HepG2 (cell line): ENCODE measurements around the gene SNX30. TPM values are rescaled to one million over a fixed set of nuclear protein-coding genes. Genes with fewer than 3 reads are reported as not detected.

Experiments used
- ATAC-seq: fragments of 200-7000 bp; cut with Tn5 transposase; 3 replicates; pipeline ENCODE4 v1.9.1; 2020; ENCODE audit warnings: mild to moderate bottlenecking, moderate library complexity
- BruUV-seq: library from RNA; stranded (reverse); fragments of 400-500 nt; replicated peaks from 2 replicates; lab custom pipeline; 2021; lab: Mats Ljungman, UMichigan
- CTCF ChIA-PET: fragments of 300-600 bp; formaldehyde crosslinking; extraction: SDS; loops from one replicate; lab custom pipeline; 2021; ENCODE audit warnings: low total read pairs, inconsistent platforms, low intra/inter-chr PET ratio; lab: Yijun Ruan, JAX
- POLR2A ChIA-PET: fragments of 350-600 bp; sonication (Branson Sonifier 250); formaldehyde crosslinking; loops from one replicate; lab custom pipeline; 2020; ENCODE audit warnings: antibody characterized with exemption, inconsistent platforms; lab: Yijun Ruan, JAX
- DNase-seq: peaks from one replicate; pipeline ENCODE4 v3.0.0-alpha.2; 2015; ENCODE audit warnings: low spot score
- FAIRE-seq: peaks from 3 replicates; lab custom pipeline; 2011; peaks lifted over from hg19 to GRCh38; lab: Jason Lieb, UNC
- H2AFZ ChIP-seq: one replicate; pipeline ENCODE4 v1.6.1; 2011; ENCODE audit warnings: low read length, inconsistent platforms
- H3K27ac ChIP-seq: fragments of 300-600 bp; 3 replicates; pipeline ENCODE4 v1.8.0; 2011; ENCODE audit warnings: mixed run types, mild to moderate bottlenecking, mixed read lengths, low read length, inconsistent platforms; ENCODE audit not compliant: insufficient read depth; ENCODE audit errors: extremely low read length
- H3K27me3 ChIP-seq, 2 experiments: fragments of 200-600 bp in 1 of 2; 2 replicates in 1 of 2; 3 replicates in 1 of 2; pipeline versions ENCODE4 v1.6.0 to v1.8.0; 2011; ENCODE audit warnings: low read length in 2 of 2, mild to moderate bottlenecking in 2 of 2, moderate library complexity in 2 of 2, inconsistent platforms in 1 of 2; ENCODE audit not compliant: insufficient read depth in 2 of 2, control insufficient read depth in 1 of 2
- H3K36me3 ChIP-seq, 2 experiments: fragments of 200-600 bp in 1 of 2; replicated peaks in 1 of 2; 2 replicates in 1 of 2; 3 replicates in 1 of 2; pipeline versions ENCODE4 v1.5.1 to v1.8.0; 2011; ENCODE audit warnings: low read length in 2 of 2, inconsistent platforms in 1 of 2; ENCODE audit not compliant: insufficient read depth in 2 of 2, control insufficient read depth in 1 of 2
- H3K4me1 ChIP-seq: 2 replicates; pipeline ENCODE4 v1.5.1; 2012; ENCODE audit warnings: low read length, inconsistent platforms; ENCODE audit not compliant: insufficient read depth
- H3K4me2 ChIP-seq: 2 replicates; pipeline ENCODE4 v1.6.0; 2011; ENCODE audit warnings: low read depth, low read length, inconsistent platforms
- H3K4me3 ChIP-seq, 3 experiments: fragments of 200-600 bp in 1 of 3; sonication (generic), shearing (Covaris generic) in 1 of 3; replicated peaks in 1 of 3; 2 replicates each; pipeline ENCODE4 v1.5.1; 2011 to 2016; ENCODE audit warnings: low read length in 3 of 3, inconsistent platforms in 2 of 3, low read depth in 2 of 3, mild to moderate bottlenecking in 2 of 3, control low read depth in 1 of 3, mixed read lengths in 1 of 3; ENCODE audit not compliant: insufficient read depth in 1 of 3
- H3K79me2 ChIP-seq: one replicate; pipeline ENCODE4 v1.6.1; 2011; ENCODE audit warnings: low read length, inconsistent platforms; ENCODE audit not compliant: insufficient read depth
- H3K9ac ChIP-seq: 2 replicates; pipeline ENCODE4 v1.6.0; 2011; ENCODE audit warnings: mild to moderate bottlenecking, low read depth, low read length, inconsistent platforms; ENCODE audit not compliant: insufficient read depth
- H3K9me3 ChIP-seq: 2 replicates; pipeline ENCODE4 v1.5.1; 2012; ENCODE audit warnings: mild to moderate bottlenecking, low read length
- H4K20me1 ChIP-seq: 2 replicates; pipeline ENCODE4 v1.6.0; 2011; ENCODE audit warnings: inconsistent platforms, mild to moderate bottlenecking, low read length, moderate library complexity; ENCODE audit not compliant: insufficient read depth
- AKNA ChIP-seq: sonication (generic); formaldehyde crosslinking; IDR thresholded peaks from 2 replicates; pipeline ENCODE4 v1.4.0; 2020; ENCODE audit warnings: missing genetic modification reagents, borderline replicate concordance
- BRCA1 ChIP-seq: sonication (generic); formaldehyde crosslinking; IDR thresholded peaks from 2 replicates; pipeline ENCODE4 v1.4.0; 2020; ENCODE audit warnings: missing genetic modification reagents
- CBX1 ChIP-seq: IDR thresholded peaks from one replicate; pipeline ENCODE4 v1.6.1; 2016; ENCODE audit warnings: antibody characterized with exemption, low read depth
- EED ChIP-seq: sonication (generic); formaldehyde crosslinking; IDR thresholded peaks from 2 replicates; pipeline ENCODE4 v1.5.0; 2020; ENCODE audit warnings: mild to moderate bottlenecking, missing genetic modification reagents
- HOXA5 ChIP-seq: sonication (generic); formaldehyde crosslinking; IDR thresholded peaks from 2 replicates; pipeline ENCODE4 v1.4.0; 2020; ENCODE audit warnings: missing genetic modification reagents
- KDM4B ChIP-seq: sonication (generic); formaldehyde crosslinking; IDR thresholded peaks from 2 replicates; pipeline ENCODE4 v1.4.0; 2020; ENCODE audit warnings: missing genetic modification reagents
- KMT2A ChIP-seq: sonication (generic); formaldehyde crosslinking; IDR thresholded peaks from 2 replicates; pipeline ENCODE4 v1.4.0; 2020; ENCODE audit warnings: missing genetic modification reagents
- NR2F1 ChIP-seq, 2 experiments: fragments of 450-650 bp in 1 of 2; formaldehyde crosslinking in 1 of 2; IDR thresholded peaks; 2 replicates each; pipeline versions ENCODE4 v1.5.0 to v1.6.1; 2016 to 2020; ENCODE audit warnings: mild to moderate bottlenecking in 1 of 2, missing compliant biosample characterization in 1 of 2, missing genetic modification reagents in 1 of 2, moderate library complexity in 1 of 2
- POGK ChIP-seq: sonication (generic); formaldehyde crosslinking; conservative IDR thresholded peaks from 2 replicates; pipeline ENCODE4 v1.8.0; 2022; ENCODE audit warnings: mild to moderate bottlenecking, moderate library complexity, missing genetic modification reagents
- PPARG ChIP-seq: conservative IDR thresholded peaks from 2 replicates; pipeline ENCODE4 v1.6.1; 2016; ENCODE audit warnings: missing biosample characterization, missing genetic modification reagents
- RAD21 ChIP-seq: fragments of 450-650 bp; formaldehyde crosslinking; IDR thresholded peaks from 2 replicates; pipeline ENCODE4 v1.5.0; 2020; ENCODE audit warnings: mild to moderate bottlenecking
- ZFP1 ChIP-seq: IDR thresholded peaks from 2 replicates; pipeline ENCODE4 v1.6.1; 2016
- ZFP41 ChIP-seq: sonication (generic); formaldehyde crosslinking; IDR thresholded peaks from 2 replicates; pipeline ENCODE4 v1.4.0; 2020; ENCODE audit warnings: mild to moderate bottlenecking, missing genetic modification reagents, borderline replicate concordance
- ZNF225 ChIP-seq: sonication (generic); formaldehyde crosslinking; IDR thresholded peaks from 2 replicates; pipeline ENCODE4 v1.4.0; 2020; ENCODE audit warnings: mild to moderate bottlenecking, missing genetic modification reagents
- ZNF234 ChIP-seq: sonication (generic); formaldehyde crosslinking; conservative IDR thresholded peaks from 2 replicates; pipeline ENCODE4 v1.5.1; 2020; ENCODE audit warnings: mild to moderate bottlenecking, missing genetic modification reagents
- ZNF737 ChIP-seq: sonication (generic); formaldehyde crosslinking; IDR thresholded peaks from 2 replicates; pipeline ENCODE4 v1.5.0; 2020; ENCODE audit warnings: missing genetic modification reagents, mild to moderate bottlenecking, borderline replicate concordance
- ZZZ3 ChIP-seq: sonication (generic); formaldehyde crosslinking; IDR thresholded peaks from 2 replicates; pipeline ENCODE4 v1.4.0; 2020; ENCODE audit warnings: missing genetic modification reagents, mild to moderate bottlenecking, borderline replicate concordance
- WGBS: methylation state at CpG from one replicate; pipeline ENCODE4 v1.1.6; 2017; ENCODE audit warnings: low lambda C conversion rate; 5-methylcytosine and 5-hydroxymethylcytosine counted together
- in situ Hi-C: cut with HindIII; loops from 2 replicates; pipeline ENCODE4 v1.10.0; 2017; ENCODE audit warnings: low pct_unique_long_range_greater_than_20kb; ENCODE audit not compliant: extremely low pct_ligation_motif_present
- intact Hi-C: fragments of 100-400 bp; cut with micrococcal nuclease; formaldehyde crosslinking; loops from one replicate; pipeline ENCODE4 v1.10.0; 2022; ENCODE audit not compliant: unreplicated experiment
- polyA plus RNA-seq, 8 experiments: library from polyadenylated mRNA; depleted of rRNA in 3 of 8; stranded (reverse) in 7 of 8; unstranded in 1 of 8; fragments of >200 nt; fragmentation: Illumina TruSeq in 4 of 8; extraction: Trizol in 4 of 8; gene quantifications; 2 replicates each; pipeline versions ENCODE4 v1.2.1 to v1.2.3, GENCODE V29; 2011 to 2016; ENCODE audit warnings: low read depth in 4 of 8, missing spikeins in 1 of 8, mixed read lengths in 1 of 8; ENCODE audit not compliant: insufficient read depth in 1 of 8
- total RNA-seq, 5 experiments: library from RNA; depleted of rRNA; stranded (reverse); fragments of >200 nt; fragmentation: Illumina TruSeq; extraction: Trizol; gene quantifications; 2 replicates each; pipeline ENCODE4 v1.2.3, GENCODE V29; 2016; ENCODE audit warnings: low read depth in 1 of 5

The SNX30 gene
- total and polyA plus RNA-seq, 2 of the 13 experiments (the other 11 are each of a cell fraction or from before 2014, with no cell fraction given): 4.4 to 12.4 TPM

GRCh38 chr9:112810696-112811490 lies 60.3 kb downstream of the SNX30 start:
- TF ChIP-seq ZFP41 (CRISPR knock-in tag) (no peak), ZNF225 (CRISPR knock-in tag) (no peak), NR2F1 (CRISPR knock-in tag; IDR thresholded peaks at IDR 0.05) (no peak), ZFP1 (CRISPR knock-in tag) (no peak), RAD21 (CRISPR knock-in tag) (no peak), POGK (no peak), ZNF234 (CRISPR knock-in tag) (no peak), PPARG (CRISPR knock-in tag) (no peak), EED (no peak), KMT2A (no peak), BRCA1 (CRISPR knock-in tag) (no peak), ZZZ3 (no peak), HOXA5 (CRISPR knock-in tag) (no peak), ZNF737 (no peak), CBX1 (no peak), AKNA (no peak), KDM4B (CRISPR knock-in tag) (no peak)
- TF ChIP-seq, all 625 proteins: peak for 0
- ChIA-PET CTCF (no interaction called here), POLR2A (no interaction called here)
- H3K9ac ChIP-seq: no peak overlapping the region
- no peak overlapping the region for H2AFZ ChIP-seq
- FAIRE-seq: no peak
- H3K79me2 ChIP-seq: peaks cover 2% of the 10 kb centered on the region
- H3K4me3 ChIP-seq: no peak overlapping the region
- 95% methylated on average over 17 of the region's 17 CpGs for WGBS
- BruUV-seq: no TSS peak
- intact Hi-C loops: no loop called here
- in situ Hi-C loops: no loop called here
- H3K4me2 ChIP-seq: no peak overlapping the region
- no peaks in the 10 kb centered on the region for H4K20me1 ChIP-seq
- DNase-seq: no peak
- H3K27me3 ChIP-seq: no peaks in the 10 kb centered on the region
- ATAC-seq: no peak
- H3K36me3 ChIP-seq: peaks cover 0 to 6% of the 10 kb centered on the region in 2 experiments; a peak in 1 of 5 replicates
- H3K4me1 ChIP-seq: peaks cover 7% of the 10 kb centered on the region
- H3K9me3 ChIP-seq: no peaks in the 10 kb centered on the region
- H3K27ac ChIP-seq: no peak overlapping the region
